Measurements from ENCODE around the gene PLXNB1.

Gene PLXNB1

GRCh38 chr3:48364840-48365239 lies 65.0 kb downstream of the PLXNB1 start:
- DNase-seq: no peak

DNA sequence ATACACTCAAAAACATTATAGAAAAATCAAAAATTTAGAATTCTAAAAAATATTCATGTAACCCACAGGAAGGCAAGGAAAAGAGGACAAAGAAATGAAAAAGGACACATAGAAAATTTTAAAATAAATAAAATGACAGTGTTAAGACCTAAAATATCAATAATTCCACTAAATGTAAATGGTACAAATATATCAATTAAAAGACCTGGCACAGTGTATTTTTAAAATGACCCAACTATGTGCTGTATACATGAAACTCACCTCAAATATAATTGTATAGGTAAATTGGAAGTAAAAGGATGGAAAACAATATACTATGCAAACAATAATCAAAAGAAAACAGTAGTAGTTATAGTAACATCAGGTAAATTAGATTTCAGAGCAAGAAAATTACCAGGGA lies 68.0 kb downstream of the PLXNB1 start:
- DNase-seq: no peak

- DNase-seq: no peak
Observed at GRCh38 chr3:48356419-48356818, 73.5 kb downstream of the PLXNB1 start.

- no peak for DNase-seq
Observed at GRCh38 chr3:48353987-48354386, 75.9 kb downstream of the PLXNB1 start.

Measured in KG1 (cell line).